Right lobe of liver (tissue), 4 donors: ENCODE data around the gene CDH13.

Experiments
- POLR2A ChIP-seq: fragments of 450-650 bp; IDR thresholded peaks from one replicate; pipeline ENCODE4 v1.6.1; 2017; ENCODE audit warnings: antibody characterized with exemption, mild to moderate bottlenecking
- TF ChIP-seq, protein P1 (sequence below), 4 donors: fragments of 200-600 bp in 3 of 4; fragments of 450-650 bp in 1 of 4; IDR thresholded peaks; one replicate each; pipeline versions ENCODE4 v1.5.1 to v1.8.0; 2016 to 2022; ENCODE audit warnings: antibody characterized with exemption in 4 of 4, mild to moderate bottlenecking in 2 of 4
- donor health status: DM: no; HTN: no; CAD: no.
- donor health status: DM: no; HTN: no; CAD: no.
- donor health status: DM: no; HTN: yes; CAD: no.

DNA sequence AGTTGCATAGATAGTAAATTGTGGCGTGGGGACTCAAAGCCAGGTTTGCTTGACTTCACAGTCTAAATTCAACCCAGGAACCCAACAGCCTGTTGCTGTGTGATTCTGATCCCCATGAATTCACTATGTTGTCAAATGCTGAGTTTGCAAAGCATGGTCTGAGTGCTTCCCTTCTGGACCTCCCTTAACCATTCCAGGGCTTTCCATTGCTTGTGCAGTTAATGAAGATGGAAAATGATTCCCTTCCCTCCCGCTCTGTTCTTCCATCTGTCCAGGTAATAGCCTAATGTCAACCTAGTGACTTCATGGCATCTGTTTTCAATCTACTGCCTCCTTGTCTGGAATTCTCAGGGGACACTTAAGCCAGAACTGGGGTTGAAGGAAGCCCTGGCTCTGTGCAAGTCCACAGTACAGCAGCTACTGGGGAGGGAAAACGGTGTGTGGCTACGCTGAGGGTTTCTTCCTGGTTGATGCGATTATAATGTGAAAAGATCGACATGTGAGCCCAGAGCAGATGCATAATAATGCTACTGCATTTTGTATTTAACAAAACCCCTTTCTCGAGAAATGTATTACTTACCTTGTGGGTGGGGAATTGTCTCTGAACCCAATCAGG is 206.7 kb downstream of the CDH13 start:
- TF ChIP-seq POLR2A, result no peak
- TF ChIP-seq, protein P1, sequence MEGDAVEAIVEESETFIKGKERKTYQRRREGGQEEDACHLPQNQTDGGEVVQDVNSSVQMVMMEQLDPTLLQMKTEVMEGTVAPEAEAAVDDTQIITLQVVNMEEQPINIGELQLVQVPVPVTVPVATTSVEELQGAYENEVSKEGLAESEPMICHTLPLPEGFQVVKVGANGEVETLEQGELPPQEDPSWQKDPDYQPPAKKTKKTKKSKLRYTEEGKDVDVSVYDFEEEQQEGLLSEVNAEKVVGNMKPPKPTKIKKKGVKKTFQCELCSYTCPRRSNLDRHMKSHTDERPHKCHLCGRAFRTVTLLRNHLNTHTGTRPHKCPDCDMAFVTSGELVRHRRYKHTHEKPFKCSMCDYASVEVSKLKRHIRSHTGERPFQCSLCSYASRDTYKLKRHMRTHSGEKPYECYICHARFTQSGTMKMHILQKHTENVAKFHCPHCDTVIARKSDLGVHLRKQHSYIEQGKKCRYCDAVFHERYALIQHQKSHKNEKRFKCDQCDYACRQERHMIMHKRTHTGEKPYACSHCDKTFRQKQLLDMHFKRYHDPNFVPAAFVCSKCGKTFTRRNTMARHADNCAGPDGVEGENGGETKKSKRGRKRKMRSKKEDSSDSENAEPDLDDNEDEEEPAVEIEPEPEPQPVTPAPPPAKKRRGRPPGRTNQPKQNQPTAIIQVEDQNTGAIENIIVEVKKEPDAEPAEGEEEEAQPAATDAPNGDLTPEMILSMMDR (IDR thresholded peaks at IDR 0.05), result no peak
